Measurements from ENCODE around the gene SMARCAL1. TPM values are rescaled to one million over a fixed set of nuclear protein-coding genes. Genes with fewer than 3 reads are reported as not detected.

Gene SMARCAL1
- polyA plus RNA-seq, 6 donors from 2014 or later = 15.5 to 28.1 (median 23.4) TPM

GRCh38 chr2:216495656-216496055, 83.4 kb downstream of the SMARCAL1 start:
- Mint-ChIP-seq H3K4me3 (peak overlapping the region in 2 of 8 donors; percentile 3 to 22), H3K27me3 (no peaks in the 10 kb centered on the region), H3K36me3 (peaks cover 2 to 10% of the 10 kb centered on the region in 2 donors), H3K4me1 (peaks cover 37 to 63% (median 54%) of the 10 kb centered on the region in 3 donors), H3K9me3 (peaks cover 0 to 4% (median 0%) of the 10 kb centered on the region in 7 donors), H3K27ac (peak overlapping the region in 1 of 6 donors; percentile 9)
- ATAC-seq (ENCODE audit: low read depth in 2 of 2) (no peak), DNase-seq (no peak)

DNA sequence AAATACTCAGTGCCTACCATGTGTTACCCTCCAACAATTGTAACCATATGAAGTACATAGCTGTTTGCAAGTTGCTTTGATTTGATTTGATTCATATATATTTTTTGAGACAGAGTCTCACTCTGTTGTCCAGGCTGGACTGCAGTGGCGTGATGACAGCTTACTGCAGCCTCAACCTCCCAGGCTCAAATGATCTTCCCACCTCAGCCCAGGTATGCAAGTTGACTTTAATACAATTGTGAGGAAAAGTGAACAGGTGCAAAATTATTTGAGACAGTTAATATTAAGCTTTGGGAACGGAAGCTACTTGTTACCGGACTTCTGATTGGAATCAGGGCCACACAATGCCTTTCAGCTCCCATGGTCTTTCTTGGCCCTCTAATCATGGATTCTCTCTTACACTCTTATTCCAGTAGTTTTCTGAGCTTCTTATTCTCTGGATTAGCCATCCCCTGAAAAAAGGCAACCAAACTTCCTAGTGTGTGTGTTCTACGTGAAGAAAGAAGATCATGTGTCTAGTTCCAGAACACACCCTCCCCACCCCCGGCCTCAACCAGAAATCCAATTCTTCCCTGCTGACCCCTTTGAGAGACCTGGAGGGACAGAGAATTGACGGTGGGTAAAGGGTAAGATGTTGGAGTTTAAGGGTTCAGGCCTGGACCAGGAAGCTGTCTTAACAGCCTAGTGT, 85.2 kb downstream of the SMARCAL1 start:
- Mint-ChIP-seq H3K27ac (peak overlapping the region; percentile 24 to 95 (median 69)), H3K4me3 (peak overlapping the region; percentile 84 to 98 (median 98)), H3K36me3 (peaks cover 9 to 13% of the 10 kb centered on the region in 2 donors), H3K9me3 (no peaks in the 10 kb centered on the region), H3K27me3 (no peaks in the 10 kb centered on the region), H3K4me1 (peaks cover 29 to 60% (median 52%) of the 10 kb centered on the region in 3 donors)
- ATAC-seq (ENCODE audit: low read depth in 2 of 2) (no peak), DNase-seq (no peak)

- ATAC-seq (ENCODE audit: low read depth in 2 of 2) (no peak), DNase-seq (no peak)
- Mint-ChIP-seq H3K4me3 (peak overlapping the region; percentile 94 to 98 (median 98)), H3K27ac (peak overlapping the region; percentile 72 to 99 (median 96)), H3K36me3 (peaks cover 9 to 17% of the 10 kb centered on the region in 2 donors), H3K4me1 (peaks cover 29 to 60% (median 52%) of the 10 kb centered on the region in 3 donors), H3K27me3 (no peaks in the 10 kb centered on the region), H3K9me3 (no peaks in the 10 kb centered on the region)
These were observed 85.7 kb downstream of the SMARCAL1 start for GRCh38 chr2:216498070-216498378.

DNA sequence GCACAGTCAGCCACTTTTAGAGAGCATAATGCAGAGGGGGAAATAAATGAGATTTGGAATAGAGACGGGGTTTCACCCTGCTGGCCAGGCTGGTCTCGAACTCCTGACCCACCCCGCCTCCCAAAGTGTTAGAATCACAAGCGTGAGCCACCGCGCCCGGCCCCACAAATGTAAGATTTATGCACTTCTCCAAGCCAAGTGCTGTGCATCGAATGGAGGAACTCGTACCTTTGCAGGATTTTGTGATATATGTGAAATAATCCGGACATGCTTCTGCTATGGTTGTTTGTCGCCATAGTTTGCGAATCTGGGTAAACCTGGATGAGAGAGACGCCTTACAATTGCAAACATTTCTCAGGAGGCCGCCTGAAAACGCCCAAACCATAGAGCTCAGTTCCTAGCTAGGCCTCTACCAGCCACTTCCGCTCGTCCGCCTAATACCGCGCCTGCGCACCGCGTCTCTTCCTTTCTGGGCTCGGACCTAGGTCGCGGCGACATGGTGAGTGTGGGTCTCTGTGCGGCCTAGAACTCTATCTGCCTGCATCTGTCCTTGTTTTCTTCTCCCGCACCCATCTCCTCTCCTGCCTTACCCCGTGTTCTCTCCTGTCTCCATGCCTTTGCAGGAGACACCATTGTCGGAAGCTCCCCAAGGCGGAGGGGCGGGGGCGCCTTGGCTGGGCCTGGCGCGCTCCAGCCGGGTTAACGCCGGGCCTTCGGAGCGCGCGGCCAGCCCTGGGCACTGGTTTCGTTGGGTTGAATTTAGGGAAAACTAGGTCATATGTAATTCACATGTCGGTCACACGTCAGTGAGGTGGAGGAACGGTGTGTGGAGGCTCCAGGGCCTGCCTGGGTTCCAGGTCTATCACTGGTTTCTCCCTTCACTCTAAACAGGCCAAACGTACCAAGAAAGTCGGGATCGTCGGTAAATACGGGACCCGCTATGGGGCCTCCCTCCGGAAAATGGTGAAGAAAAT, 86.4 kb downstream of the SMARCAL1 start, which contains the start of gene RPL37A:
Gene RPL37A (plus strand): TSS at position 466 of the 974 bp plus-strand sequence. CDS start 31 bp downstream, at position 497.
- peak; percentile 95 to 96 for ATAC-seq (ENCODE audit: low read depth in 2 of 2)
- Mint-ChIP-seq H3K27me3 (no peaks in the 10 kb centered on the region), H3K27ac (peak within 1 kb of the TSS; percentile 93 to 99 (median 96)), H3K9me3 (no peaks in the 10 kb centered on the region), H3K36me3 (peaks cover 10 to 17% of the 10 kb centered on the region in 2 donors), H3K4me3 (peak within 1 kb of the TSS; percentile 94 to 98 (median 98)), H3K4me1 (peaks cover 24 to 59% (median 45%) of the 10 kb centered on the region in 3 donors)
- DNase-seq = peak; percentile 86

- Mint-ChIP-seq H3K27me3 (no peaks in the 10 kb centered on the region), H3K9me3 (no peaks in the 10 kb centered on the region), H3K4me1 (peaks cover 30 to 55% (median 42%) of the 10 kb centered on the region in 3 donors), H3K27ac (peak overlapping the region; percentile 63 to 98 (median 96)), H3K36me3 (peaks cover 20 to 26% of the 10 kb centered on the region in 2 donors), H3K4me3 (peak overlapping the region; percentile 94 to 98 (median 98))
- ATAC-seq (ENCODE audit: low read depth in 2 of 2) = no peak
- no peak for DNase-seq
These were observed 87.4 kb downstream of the SMARCAL1 start for GRCh38 chr2:216499641-216500218.

- H3K27ac Mint-ChIP-seq = peak overlapping the region in 3 of 6 donors; percentile 21 to 95 (median 33)
- peak overlapping the region in 6 of 8 donors; percentile 94 to 98 (median 98) for H3K4me3 Mint-ChIP-seq
- no peaks in the 10 kb centered on the region for H3K27me3 Mint-ChIP-seq
- peaks cover 30 to 60% (median 40%) of the 10 kb centered on the region in 3 donors for H3K4me1 Mint-ChIP-seq
- H3K36me3 Mint-ChIP-seq = peaks cover 20 to 26% of the 10 kb centered on the region in 2 donors
- no peaks in the 10 kb centered on the region for H3K9me3 Mint-ChIP-seq
- no peak for ATAC-seq (ENCODE audit: low read depth in 2 of 2)
- no peak for DNase-seq
These were observed 88.3 kb downstream of the SMARCAL1 start for GRCh38 chr2:216500572-216500971.

DNA sequence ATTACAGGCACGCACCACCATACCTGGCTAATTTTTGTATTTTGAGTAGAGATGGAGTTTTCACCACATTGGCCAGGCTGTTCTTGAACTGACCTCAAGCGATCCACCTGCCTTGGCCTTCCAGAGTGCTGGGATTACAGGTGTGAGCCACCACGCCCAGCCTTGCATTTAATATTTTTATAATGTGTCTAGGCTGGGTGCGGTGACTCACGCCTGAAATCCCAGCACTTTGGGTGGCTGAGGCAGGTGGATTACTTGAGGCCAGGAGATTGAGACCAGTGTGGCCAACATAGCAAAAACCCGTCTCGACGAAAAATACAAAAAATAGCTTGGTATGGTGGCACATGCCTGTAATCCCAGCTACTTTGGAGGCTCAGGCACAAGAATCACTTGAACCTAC, 89.6 kb downstream of the SMARCAL1 start:
- H3K9me3 Mint-ChIP-seq = no peaks in the 10 kb centered on the region
- H3K36me3 Mint-ChIP-seq = peaks cover 20 to 38% of the 10 kb centered on the region in 2 donors
- DNase-seq (no peak), ATAC-seq (ENCODE audit: low read depth in 2 of 2) (no peak)
- peak overlapping the region in 1 of 6 donors; percentile 56 for H3K27ac Mint-ChIP-seq
- peaks cover 30 to 60% (median 40%) of the 10 kb centered on the region in 3 donors for H3K4me1 Mint-ChIP-seq
- H3K27me3 Mint-ChIP-seq = no peaks in the 10 kb centered on the region
- peak overlapping the region in 1 of 8 donors; percentile 96 for H3K4me3 Mint-ChIP-seq

GRCh38 chr2:216502381-216503158, 90.3 kb downstream of the SMARCAL1 start:
- DNase-seq = no peak
- H3K4me3 Mint-ChIP-seq = peak overlapping the region in 1 of 8 donors; percentile 58
- H3K4me1 Mint-ChIP-seq = peaks cover 30 to 56% (median 36%) of the 10 kb centered on the region in 3 donors
- no peaks in the 10 kb centered on the region for H3K9me3 Mint-ChIP-seq
- ATAC-seq (ENCODE audit: low read depth in 2 of 2) = no peak
- H3K36me3 Mint-ChIP-seq = peaks cover 20 to 39% of the 10 kb centered on the region in 2 donors
- H3K27ac Mint-ChIP-seq = peak overlapping the region in 1 of 6 donors; percentile 56
- H3K27me3 Mint-ChIP-seq = no peaks in the 10 kb centered on the region

- Mint-ChIP-seq H3K4me1 (peaks cover 24 to 52% (median 31%) of the 10 kb centered on the region in 3 donors), H3K36me3 (peaks cover 20 to 39% of the 10 kb centered on the region in 2 donors), H3K27ac (peak overlapping the region in 2 of 6 donors; percentile 56), H3K9me3 (no peaks in the 10 kb centered on the region), H3K27me3 (no peaks in the 10 kb centered on the region), H3K4me3 (peak overlapping the region in 2 of 8 donors; percentile 58 to 64)
- ATAC-seq (ENCODE audit: low read depth in 2 of 2) = no peak
- no peak for DNase-seq
These were observed 90.9 kb downstream of the SMARCAL1 start for GRCh38 chr2:216503159-216503629.

DNA sequence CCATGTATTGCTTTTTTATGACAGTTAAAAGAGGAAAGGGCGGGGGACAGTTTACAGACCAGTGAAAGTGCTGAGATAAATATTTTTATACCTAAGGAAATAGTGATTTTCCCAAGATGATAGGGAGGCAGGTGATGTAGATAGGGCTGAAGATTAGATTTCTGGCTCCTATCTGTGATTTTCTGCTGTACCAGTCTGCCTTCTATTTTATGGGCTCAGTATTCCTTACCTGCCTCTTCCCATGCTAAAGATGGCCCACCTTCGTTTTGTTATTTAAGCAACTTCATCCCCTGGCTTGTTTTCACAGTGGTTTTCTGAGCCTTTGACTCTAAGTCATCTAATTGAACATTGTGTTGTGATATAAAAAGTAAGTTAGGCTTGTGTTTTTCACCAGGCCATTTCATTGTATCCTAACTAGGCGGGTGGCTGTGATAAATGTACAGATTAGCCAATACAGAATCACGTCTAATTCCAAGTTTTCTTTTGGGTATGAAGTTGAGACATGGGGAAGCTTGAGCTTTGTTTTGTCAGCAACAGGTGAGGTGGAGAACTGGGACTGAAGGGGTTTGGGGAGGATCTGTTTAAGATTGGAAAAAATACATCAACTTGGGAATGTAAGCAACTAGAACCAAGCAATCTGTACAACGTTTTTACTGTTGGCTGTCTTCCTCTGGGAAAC, 91.6 kb downstream of the SMARCAL1 start:
- ATAC-seq (ENCODE audit: low read depth in 2 of 2) (no peak), DNase-seq (no peak)
- H3K9me3 Mint-ChIP-seq = no peaks in the 10 kb centered on the region
- peaks cover 20 to 39% of the 10 kb centered on the region in 2 donors for H3K36me3 Mint-ChIP-seq
- H3K27ac Mint-ChIP-seq = peak overlapping the region in 5 of 6 donors; percentile 24 to 85 (median 31)
- peaks cover 22 to 46% (median 31%) of the 10 kb centered on the region in 3 donors for H3K4me1 Mint-ChIP-seq
- H3K27me3 Mint-ChIP-seq = no peaks in the 10 kb centered on the region
- H3K4me3 Mint-ChIP-seq = peak overlapping the region in 1 of 8 donors; percentile 29

DNA sequence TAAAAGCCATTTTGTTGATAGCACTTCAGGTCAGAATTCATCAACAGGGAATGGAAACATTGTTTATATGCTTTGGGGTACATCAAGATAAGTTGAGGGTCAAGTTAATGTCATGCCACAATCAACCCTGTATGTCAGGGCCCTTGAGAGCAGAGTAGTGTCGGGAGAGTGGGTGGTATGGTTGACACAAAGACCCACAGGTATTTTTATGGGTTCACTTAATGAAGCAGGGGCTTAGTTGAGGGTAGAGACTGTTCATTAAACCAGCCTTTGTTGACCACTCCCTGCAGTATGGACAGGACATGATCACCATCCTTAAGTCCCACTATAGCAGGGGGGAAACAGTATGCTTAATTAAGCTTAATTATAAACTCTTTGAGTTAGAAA, 92.1 kb downstream of the SMARCAL1 start:
- H3K36me3 Mint-ChIP-seq = peaks cover 20 to 42% of the 10 kb centered on the region in 2 donors
- no peaks in the 10 kb centered on the region for H3K27me3 Mint-ChIP-seq
- DNase-seq (no peak), ATAC-seq (ENCODE audit: low read depth in 2 of 2) (no peak)
- H3K27ac Mint-ChIP-seq = peak overlapping the region in 4 of 6 donors; percentile 24 to 85 (median 38)
- H3K9me3 Mint-ChIP-seq = no peaks in the 10 kb centered on the region
- peaks cover 22 to 43% (median 25%) of the 10 kb centered on the region in 3 donors for H3K4me1 Mint-ChIP-seq
- peak overlapping the region in 1 of 8 donors; percentile 29 for H3K4me3 Mint-ChIP-seq

Data from naive B cell (primary cell).